IMR-90 (cell line): ENCODE results near the gene TMEM26. TPM values are rescaled to one million over a fixed set of nuclear protein-coding genes. Genes with fewer than 3 reads are reported as not detected.

Source experiments
- ATAC-seq: fragments of 200-7000 bp; cut with Tn5 transposase; 2 replicates; pipeline ENCODE4 v1.9.1; 2020; ENCODE audit warnings: low read depth, mild to moderate bottlenecking, moderate library complexity
- BruUV-seq: library from RNA; stranded (reverse); fragments of 400-500 nt; replicated peaks from 2 replicates; lab custom pipeline; 2021; lab: Mats Ljungman, UMichigan
- CTCF ChIA-PET: fragments of 300-600 bp; formaldehyde crosslinking; extraction: SDS; loops from one replicate; lab custom pipeline; 2021; ENCODE audit warnings: antibody characterized with exemption; lab: Yijun Ruan, JAX
- POLR2A ChIA-PET: fragments of 300-600 bp; sonication (Branson Sonifier 250); formaldehyde crosslinking; loops from one replicate; lab custom pipeline; 2022; ENCODE audit warnings: antibody characterized with exemption; ENCODE audit not compliant: unreplicated experiment; lab: Charles Lee
- DNase-seq: peaks from one replicate; pipeline ENCODE4 v3.0.0; 2013
- H2AFZ ChIP-seq: replicated peaks from 2 replicates; pipeline ENCODE3; 2013; ENCODE audit warnings: low read length, mild to moderate bottlenecking; ENCODE audit not compliant: poor library complexity
- H2AK5ac ChIP-seq: 2 replicates; pipeline ENCODE4 v1.6.1; 2013; ENCODE audit warnings: low read depth, low read length, inconsistent platforms
- H2AK9ac ChIP-seq: replicated peaks from 2 replicates; pipeline ENCODE3; 2013; ENCODE audit warnings: mild to moderate bottlenecking, low read depth, low read length, moderate library complexity; ENCODE audit not compliant: poor library complexity
- H2BK120ac ChIP-seq: 2 replicates; pipeline ENCODE4 v1.6.1; 2013; ENCODE audit warnings: low read depth, low read length, inconsistent platforms
- H2BK15ac ChIP-seq: 3 replicates; pipeline ENCODE4 v1.6.1; 2013; ENCODE audit warnings: low read depth, low read length, inconsistent platforms
- H2BK20ac ChIP-seq: 2 replicates; pipeline ENCODE4 v1.6.1; 2013; ENCODE audit warnings: low read depth, mild to moderate bottlenecking, inconsistent platforms, low read length, moderate library complexity
- H2BK5ac ChIP-seq: 2 replicates; pipeline ENCODE4 v1.6.1; 2013; ENCODE audit warnings: mild to moderate bottlenecking, low read depth, low read length, inconsistent platforms; ENCODE audit not compliant: poor library complexity, severe bottlenecking
- H3K14ac ChIP-seq: replicated peaks from 2 replicates; pipeline ENCODE4 v1.6.1; 2013; ENCODE audit warnings: low read depth, low read length, inconsistent platforms
- H3K18ac ChIP-seq: 2 replicates; pipeline ENCODE4 v1.6.1; 2013; ENCODE audit warnings: low read depth, low read length, control low read depth
- H3K23ac ChIP-seq: 2 replicates; pipeline ENCODE4 v1.6.1; 2013; ENCODE audit warnings: low read depth, low read length, inconsistent platforms
- H3K27ac ChIP-seq: 2 replicates; pipeline ENCODE4 v1.5.1; 2013; ENCODE audit warnings: mild to moderate bottlenecking, control low read depth, low read length; ENCODE audit not compliant: insufficient read depth
- H3K27me3 ChIP-seq: 2 replicates; pipeline ENCODE4 v1.6.1; 2013; ENCODE audit warnings: low read length; ENCODE audit not compliant: control insufficient read depth, insufficient read depth
- H3K36me3 ChIP-seq: 2 replicates; pipeline ENCODE4 v1.6.1; 2013; ENCODE audit warnings: low read length, mixed read lengths; ENCODE audit not compliant: control insufficient read depth, insufficient read depth
- H3K4ac ChIP-seq: 2 replicates; pipeline ENCODE4 v1.6.1; 2013; ENCODE audit warnings: low read depth, low read length, inconsistent platforms
- H3K4me1 ChIP-seq: 2 replicates; pipeline ENCODE4 v1.6.1; 2013; ENCODE audit warnings: low read length, mixed read lengths; ENCODE audit not compliant: control insufficient read depth, insufficient read depth
- H3K4me2 ChIP-seq: 2 replicates; pipeline ENCODE4 v1.6.1; 2013; ENCODE audit warnings: low read depth, mild to moderate bottlenecking, control low read depth, low read length, moderate library complexity
- H3K4me3 ChIP-seq: 2 replicates; pipeline ENCODE4 v1.5.1; 2013; ENCODE audit warnings: low read depth, mild to moderate bottlenecking, control low read depth, low read length, moderate library complexity; ENCODE audit not compliant: insufficient read depth
- H3K56ac ChIP-seq: 2 replicates; pipeline ENCODE4 v1.6.1; 2013; ENCODE audit warnings: low read length, inconsistent platforms; ENCODE audit not compliant: insufficient read depth; ENCODE audit errors: extremely low read depth
- H3K79me1 ChIP-seq, 2 experiments: 2 replicates each; pipeline ENCODE4 v1.6.1; 2013; ENCODE audit warnings: low read length in 2 of 2, inconsistent platforms in 1 of 2, low read depth in 1 of 2
- H3K9ac ChIP-seq: 2 replicates; pipeline ENCODE4 v1.6.1; 2013; ENCODE audit warnings: low read depth, low read length, control low read depth
- H3K9me1 ChIP-seq: 2 replicates; pipeline ENCODE4 v1.6.1; 2013; ENCODE audit warnings: low read length, inconsistent platforms; ENCODE audit not compliant: insufficient read depth
- H3K9me3 ChIP-seq: 2 replicates; pipeline ENCODE4 v1.6.1; 2013; ENCODE audit warnings: low read length; ENCODE audit not compliant: control insufficient read depth, insufficient read depth
- H4K20me1 ChIP-seq: 2 replicates; pipeline ENCODE4 v1.6.1; 2013; ENCODE audit warnings: low read length, inconsistent platforms; ENCODE audit not compliant: insufficient read depth
- H4K5ac ChIP-seq: 2 replicates; pipeline ENCODE4 v1.6.1; 2013; ENCODE audit warnings: mild to moderate bottlenecking, low read depth, low read length, control low read depth
- H4K8ac ChIP-seq, 2 experiments: 2 replicates each; pipeline ENCODE4 v1.6.1; 2013; ENCODE audit warnings: low read depth in 2 of 2, low read length in 2 of 2, control low read depth in 1 of 2, inconsistent platforms in 1 of 2
- H4K91ac ChIP-seq: 2 replicates; pipeline ENCODE4 v1.6.1; 2013; ENCODE audit warnings: low read depth, low read length, inconsistent platforms; ENCODE audit not compliant: insufficient read depth
- CHD1 ChIP-seq: IDR thresholded peaks from 2 replicates; pipeline ENCODE4 v1.6.1; 2012; ENCODE audit warnings: low read depth, low read length, improper control_type of control experiment
- CTCF ChIP-seq: conservative IDR thresholded peaks from 2 replicates; pipeline ENCODE4 v1.5.1; 2012; ENCODE audit warnings: mild to moderate bottlenecking, low read depth, low read length, improper control_type of control experiment
- NFE2L2 ChIP-seq: fragments of 150-350 bp; IDR thresholded peaks from 2 replicates; pipeline ENCODE4 v1.6.1; 2016; ENCODE audit warnings: low read depth, mild to moderate bottlenecking, low read length
- RAD21 ChIP-seq: IDR thresholded peaks from 2 replicates; pipeline ENCODE4 v1.6.1; 2012; ENCODE audit warnings: low read length, improper control_type of control experiment
- RFX5 ChIP-seq: IDR thresholded peaks from 2 replicates; pipeline ENCODE4 v1.8.0; 2012; ENCODE audit warnings: low read depth, mild to moderate bottlenecking, low read length, moderate library complexity
- SMC3 ChIP-seq: fragments of 150-350 bp; IDR thresholded peaks from 2 replicates; pipeline ENCODE4 v1.6.1; 2016; ENCODE audit warnings: low read depth, mild to moderate bottlenecking, antibody characterized with exemption, low read length, moderate library complexity
- WGBS, 2 experiments: methylation state at CpG; one replicate each; pipeline versions ENCODE4 v1.1.5 to v1.1.7; 2013; ENCODE audit warnings: missing lambda C conversion rate in 2 of 2; ENCODE audit not compliant: insufficient read length in 1 of 2; ENCODE audit errors: extremely low coverage in 2 of 2; 5-methylcytosine and 5-hydroxymethylcytosine counted together
- dilution Hi-C: fragments of 300-500 bp; cut with HindIII; formaldehyde crosslinking; loops from one replicate; pipeline ENCODE4 v1.14.3; 2018; ENCODE audit warnings: low sequenced_read_pairs; ENCODE audit not compliant: unreplicated experiment
- in situ Hi-C: fragments of 300-500 bp; cut with MboI; formaldehyde crosslinking; loops from 3 replicates; pipeline ENCODE4 v1.14.3; 2019; ENCODE audit warnings: low sequenced_read_pairs, inconsistent platforms, mixed read lengths
- intact Hi-C: fragments of 100-400 bp; cut with micrococcal nuclease; formaldehyde crosslinking; loops from 2 replicates; pipeline ENCODE4 v1.10.0; 2022
- polyA plus RNA-seq, 3 experiments: library from polyadenylated mRNA; depleted of rRNA; stranded (reverse); fragments of >200 nt; gene quantifications; 2 replicates each; pipeline ENCODE4 v1.2.3, GENCODE V29; 2012; ENCODE audit warnings: low replicate concordance in 1 of 3
- total RNA-seq: library from RNA; depleted of rRNA; stranded (reverse); fragments of >200 nt; gene quantifications from 2 replicates; pipeline ENCODE4 v1.2.3, GENCODE V29; 2012

TMEM26 gene
- total and polyA plus RNA-seq, 2 of the 4 experiments (the other 2 are of a cell fraction) = 0.22 to 0.36 TPM

- H3K23ac ChIP-seq = no peak overlapping the region; the same call in 1 of the 2 replicates
- DNase-seq (no peak), ATAC-seq (no peak)
- no peaks in the 10 kb centered on the region for H3K9me1 ChIP-seq
- no peak overlapping the region for H2BK15ac ChIP-seq
- no peaks in the 10 kb centered on the region for H3K36me3 ChIP-seq
- no peaks in the 10 kb centered on the region for H3K27me3 ChIP-seq
- 0 out of 2 replicates have a peak overlapping the region, but pooled peaks have one; percentile 33 for H2BK20ac ChIP-seq
- H3K14ac ChIP-seq = 0 out of 2 replicates have a peak overlapping the region, but pooled peaks have one; percentile 10
- H3K4me2 ChIP-seq = no peak overlapping the region
- TF ChIP-seq RAD21 (no peak), CHD1 (no peak), RFX5 (no peak), CTCF (no peak), NFE2L2 (no peak), SMC3 (no peak)
- H3K79me1 ChIP-seq = no peaks in the 10 kb centered on the region
- no peak overlapping the region for H2AK9ac ChIP-seq
- no peak overlapping the region for H2BK5ac ChIP-seq
- intact Hi-C loops = no loop called here
- H3K9me3 ChIP-seq = no peaks in the 10 kb centered on the region
- H4K20me1 ChIP-seq = no peaks in the 10 kb centered on the region
- H3K4me1 ChIP-seq = 0 out of 2 replicates have a peak, but pooled peaks cover 2% of the 10 kb centered on the region
- dilution Hi-C loops = no loop called here
- H4K91ac ChIP-seq = no peak overlapping the region; the same call in 1 of the 2 replicates
- H2BK120ac ChIP-seq = no peak overlapping the region
- H3K4me3 ChIP-seq = no peak overlapping the region
- H2AK5ac ChIP-seq = no peak overlapping the region
- peak overlapping the region; percentile 79; the same call in 1 of the 2 replicates for H3K18ac ChIP-seq
- peak overlapping the region; percentile 3; the same call in 1 of the 2 replicates for H3K4ac ChIP-seq
- no peak overlapping the region for H3K9ac ChIP-seq
- H3K56ac ChIP-seq = no peak overlapping the region
- no peak overlapping the region for H4K8ac ChIP-seq
- ChIA-PET POLR2A (no interaction called here), CTCF (no interaction called here)
- 73% methylated on average over 4 of the region's 5 CpGs; no CpG with 5 or more reads in 1 of the 2 experiments for WGBS, 2 experiments
- H4K5ac ChIP-seq = peak overlapping the region; percentile 63
- in situ Hi-C loops = no loop called here
- no peak overlapping the region for H3K27ac ChIP-seq
- no peak overlapping the region for H2AFZ ChIP-seq
- BruUV-seq = no TSS peak
Observed at GRCh38 chr10:61472090-61472674, 19.0 kb upstream of the TMEM26 start.
